NCI-H524 treated with DMSO at 0.1 percent for 48 hours (cell line): ENCODE data around the gene ADGB.
"Not testable (repeated sequence)": the region's sequence is repeated elsewhere in the genome, so short reads cannot be mapped to it uniquely, and the experiment has no call there.

Experiments used
- DNase-seq: peaks from one replicate; lab custom pipeline; 2025; lab: John Stamatoyannopoulos, UW

ADGB gene

GRCh38 chr6:146767632-146768031 lies 168.9 kb downstream of the ADGB start:
- DNase-seq: no peak

GRCh38 chr6:146768722-146769121 lies 169.9 kb downstream of the ADGB start:
- no peak for DNase-seq

- DNase-seq: no peak
These were observed 171.6 kb downstream of the ADGB start for GRCh38 chr6:146770275-146770964.

GRCh38 chr6:146770965-146771735 lies 172.4 kb downstream of the ADGB start:
- no peak for DNase-seq

- no peak for DNase-seq
These were observed 176.4 kb downstream of the ADGB start for GRCh38 chr6:146775220-146775619.

- DNase-seq: no peak
These were observed 183.1 kb downstream of the ADGB start for GRCh38 chr6:146781836-146782235.

- peak; percentile 63 for DNase-seq
These were observed 186.3 kb downstream of the ADGB start for GRCh38 chr6:146785001-146785585.

GRCh38 chr6:146787876-146788508 lies 189.2 kb downstream of the ADGB start:
- DNase-seq: no peak

GRCh38 chr6:146790561-146791091 lies 191.9 kb downstream of the ADGB start:
- DNase-seq: no peak

GRCh38 chr6:146791930-146792329 lies 193.2 kb downstream of the ADGB start:
- no peak for DNase-seq

- not testable (repeated sequence) for DNase-seq
These were observed 194.4 kb downstream of the ADGB start for GRCh38 chr6:146793218-146793617.

- no peak for DNase-seq
These were observed 196.8 kb downstream of the ADGB start for GRCh38 chr6:146795479-146796133.

GRCh38 chr6:146803167-146803566 lies 204.4 kb downstream of the ADGB start:
- not testable (repeated sequence) for DNase-seq

- DNase-seq: no peak
These were observed 204.8 kb downstream of the ADGB start for GRCh38 chr6:146803601-146804000.

GRCh38 chr6:146805546-146806325 lies 207.0 kb downstream of the ADGB start:
- no peak for DNase-seq

GRCh38 chr6:146809014-146809413 lies 210.2 kb downstream of the ADGB start:
- not testable (repeated sequence) for DNase-seq

GRCh38 chr6:146812811-146813321 lies 214.1 kb downstream of the ADGB start:
- not testable (repeated sequence) for DNase-seq

- no peak for DNase-seq
These were observed 214.8 kb downstream of the ADGB start for GRCh38 chr6:146813554-146813953.

GRCh38 chr6:146814148-146814750 lies 215.5 kb downstream of the ADGB start:
- DNase-seq: no peak
